Sigmoid colon (tissue), 7 donors: ENCODE measurements around the gene CCL1. TPM values are rescaled to one million over a fixed set of nuclear protein-coding genes. Genes with fewer than 3 reads are reported as not detected.

Experiments used
- DNase-seq: peaks from one replicate; pipeline ENCODE4 v3.0.0-alpha.2; 2019
- H3K27ac ChIP-seq, 4 donors: fragments of 200-600 bp; sonication (generic); one replicate each; pipeline ENCODE4 v1.5.1; 2016 to 2019; ENCODE audit warnings: mild to moderate bottlenecking in 1 of 4
- H3K27me3 ChIP-seq, 3 donors: fragments of 200-600 bp; sonication (generic); one replicate each; pipeline ENCODE4 v1.5.1; 2019; ENCODE audit warnings: mild to moderate bottlenecking in 1 of 3
- H3K36me3 ChIP-seq, 4 donors: fragments of 200-600 bp; sonication (generic); one replicate each; pipeline ENCODE4 v1.5.1; 2016 to 2019
- H3K4me1 ChIP-seq, 4 donors: fragments of 200-600 bp; sonication (generic); one replicate each; pipeline ENCODE4 v1.5.1; 2017 to 2019
- H3K4me3 ChIP-seq, 4 donors: fragments of 200-600 bp; sonication (generic); one replicate each; pipeline ENCODE4 v1.5.1; 2017 to 2019; ENCODE audit warnings: mild to moderate bottlenecking in 2 of 4, moderate library complexity in 1 of 4
- H3K9me3 ChIP-seq, 4 donors: fragments of 200-600 bp in 3 of 4; sonication (generic) in 3 of 4; one replicate each; pipeline versions ENCODE4 v1.5.1 to v1.6.1; 2013 to 2019
- CTCF ChIP-seq, 4 experiments: fragments of 450-650 bp in 3 of 4; fragments of 200-600 bp in 1 of 4; IDR thresholded peaks; one replicate each; pipeline ENCODE4 v1.5.1; 2016 to 2019; ENCODE audit warnings: antibody characterized with exemption in 4 of 4, mild to moderate bottlenecking in 3 of 4, moderate library complexity in 2 of 4
- EP300 ChIP-seq, 4 donors: sonication (generic); formaldehyde crosslinking; IDR thresholded peaks; one replicate each; pipeline ENCODE4 v1.6.1; 2017; ENCODE audit warnings: antibody characterized with exemption in 4 of 4
- POLR2A ChIP-seq, 2 donors: fragments of 450-650 bp; IDR thresholded peaks; one replicate each; pipeline ENCODE4 v1.6.1; 2016; ENCODE audit warnings: antibody characterized with exemption in 2 of 2, mild to moderate bottlenecking in 2 of 2, moderate library complexity in 2 of 2
- POLR2AphosphoS5 ChIP-seq, 4 donors: sonication (generic); formaldehyde crosslinking; IDR thresholded peaks; one replicate each; pipeline ENCODE4 v1.6.1; 2017; ENCODE audit warnings: antibody characterized with exemption in 4 of 4
- WGBS, 2 donors: extraction: QIAGEN DNeasy Blood & Tissue Kit; methylation state at CpG; one replicate each; pipeline ENCODE4 v1.1.7; 2013; 5-methylcytosine and 5-hydroxymethylcytosine counted together
- intact Hi-C: fragments of 100-400 bp; cut with DNase I; formaldehyde crosslinking; loops from one replicate; pipeline ENCODE4 v1.15.1; 2023
- polyA plus RNA-seq, 3 donors: library from polyadenylated mRNA; stranded (reverse); fragments of 200-250 nt; gene quantifications; one replicate each; pipeline ENCODE4 v1.2.3, GENCODE V29; 2013
- total RNA-seq, 4 donors: library from RNA; depleted of rRNA; stranded (reverse); fragments of >200 nt; gene quantifications; one replicate each; pipeline ENCODE4 v1.1.0, GENCODE V29; 2016
- donor health status: healthy with polysubstance abuse.
- donor health status: Bipolar disorder and iron deficiency.
- donor health status: healthy.

Gene CCL1
- total RNA-seq (not detected), polyA plus RNA-seq (not detected)

- H3K4me1 ChIP-seq = no peaks in the 10 kb centered on the region
- H3K27ac ChIP-seq = no peak within 1 kb of the TSS
- H3K36me3 ChIP-seq = no peaks in the 10 kb centered on the region
- H3K9me3 ChIP-seq = no peaks in the 10 kb centered on the region
- intact Hi-C loops = no loop called here
- peaks cover 0 to 10% (median 0%) of the 10 kb centered on the region in 3 donors for H3K27me3 ChIP-seq
- no peak for TF ChIP-seq CTCF (IDR thresholded peaks at IDR 0.05)
- no peak within 1 kb of the TSS for H3K4me3 ChIP-seq
- WGBS, 2 donors = 30 to 57% methylated on average over 5 of the region's 5 CpGs
- no peak for DNase-seq
Observed at GRCh38 chr17:34363183-34363661, at the start of gene CCL1. TSS of gene CCL1 (minus strand) at chr17:34363233. CDS start at chr17:34363161, 72 bp downstream.

- Histone ChIP-seq H3K27ac (no peak overlapping the region), H3K36me3 (no peaks in the 10 kb centered on the region), H3K27me3 (peaks cover 0 to 64% (median 9%) of the 10 kb centered on the region in 3 donors)
Observed at GRCh38 chr17:34412534-34412933, 49.5 kb upstream of the CCL1 start.

GRCh38 chr17:34411646-34412421 lies 48.8 kb upstream of the CCL1 start:
- no peak overlapping the region for H3K27ac ChIP-seq
- TF ChIP-seq EP300 (IDR thresholded peaks at IDR 0.05) (no peak), POLR2AphosphoS5 (IDR thresholded peaks at IDR 0.05) (no peak), POLR2A (IDR thresholded peaks at IDR 0.05) (no peak), CTCF (IDR thresholded peaks at IDR 0.05) (no peak)
- no peaks in the 10 kb centered on the region for H3K4me1 ChIP-seq
- 60 to 76% methylated on average over 5 of the region's 5 CpGs for WGBS, 2 donors
- intact Hi-C loops = no loop called here
- H3K4me3 ChIP-seq = no peak overlapping the region
- no peaks in the 10 kb centered on the region for H3K9me3 ChIP-seq
- H3K36me3 ChIP-seq = no peaks in the 10 kb centered on the region
- H3K27me3 ChIP-seq = peaks cover 0 to 68% (median 9%) of the 10 kb centered on the region in 3 donors
- DNase-seq = no peak

More at GRCh38 chr17:34412534-34412933, 49.5 kb upstream of the CCL1 start:
- intact Hi-C loops = no loop called here
- Histone ChIP-seq H3K9me3 (no peaks in the 10 kb centered on the region), H3K4me3 (no peak overlapping the region), H3K4me1 (no peaks in the 10 kb centered on the region)
- TF ChIP-seq EP300 (IDR thresholded peaks at IDR 0.05) (no peak), CTCF (IDR thresholded peaks at IDR 0.05) (no peak), POLR2AphosphoS5 (IDR thresholded peaks at IDR 0.05) (no peak), POLR2A (IDR thresholded peaks at IDR 0.05) (no peak)
- DNase-seq = no peak
- WGBS, 2 donors = 13 to 33% methylated on average over 7 of the region's 7 CpGs

GRCh38 chr17:34409352-34409751 lies 46.3 kb upstream of the CCL1 start:
- Histone ChIP-seq H3K9me3 (no peaks in the 10 kb centered on the region), H3K4me1 (no peaks in the 10 kb centered on the region), H3K27ac (no peak overlapping the region), H3K4me3 (no peak overlapping the region), H3K36me3 (no peaks in the 10 kb centered on the region), H3K27me3 (peaks cover 0 to 49% (median 0%) of the 10 kb centered on the region in 3 donors)
- TF ChIP-seq POLR2AphosphoS5 (IDR thresholded peaks at IDR 0.05) = no peak
- TF ChIP-seq CTCF (IDR thresholded peaks at IDR 0.05) = no peak
- TF ChIP-seq EP300 (IDR thresholded peaks at IDR 0.05) = no peak
- TF ChIP-seq POLR2A (IDR thresholded peaks at IDR 0.05) = no peak
- DNase-seq = no peak
- 83 to 84% methylated on average over 4 of the region's 4 CpGs for WGBS, 2 donors
- intact Hi-C loops = no loop called here
